Measurements from ENCODE around the gene PDK4.

The PDK4 gene

GRCh38 chr7:95550546-95550945 lies 45.8 kb downstream of the PDK4 start:
- Histone ChIP-seq H3K9me3 (ENCODE audit: insufficient read depth, low read length) (no peaks in the 10 kb centered on the region), H3K36me3 (replicated peaks; ENCODE audit: low read depth, low read length) (no peaks in the 10 kb centered on the region), H3K4me2 (ENCODE audit: low read length) (no peak overlapping the region), H3K4me1 (ENCODE audit: low read length) (peaks cover 9% of the 10 kb centered on the region), H3K79me2 (ENCODE audit: low read length) (no peaks in the 10 kb centered on the region), H3K9ac (ENCODE audit: low read length) (no peak overlapping the region), H4K20me1 (ENCODE audit: insufficient read depth, low read length) (no peaks in the 10 kb centered on the region), H3K27me3 (ENCODE audit: low read depth, low read length) (no peaks in the 10 kb centered on the region), H3K27ac (ENCODE audit: low read length) (no peak overlapping the region), H3K4me3 (ENCODE audit: low read length) (no peak overlapping the region), H2AFZ (ENCODE audit: low read depth, low read length) (no peak overlapping the region)
- TF ChIP-seq CTCF (IDR thresholded peaks at IDR 0.05; ENCODE audit: low read depth, low read length) (no peak), EZH2phosphoT487 (IDR thresholded peaks at IDR 0.05; ENCODE audit: low read depth) (no peak)

- H3K36me3 ChIP-seq (replicated peaks; ENCODE audit: low read depth, low read length) = no peaks in the 10 kb centered on the region
- no peak overlapping the region for H2AFZ ChIP-seq (ENCODE audit: low read depth, low read length)
- no peak overlapping the region for H3K27ac ChIP-seq (ENCODE audit: low read length)
- H3K79me2 ChIP-seq (ENCODE audit: low read length) = no peaks in the 10 kb centered on the region
- H3K27me3 ChIP-seq (ENCODE audit: low read depth, low read length) = no peaks in the 10 kb centered on the region
- H3K9me3 ChIP-seq (ENCODE audit: insufficient read depth, low read length) = no peaks in the 10 kb centered on the region
- no peaks in the 10 kb centered on the region for H4K20me1 ChIP-seq (ENCODE audit: insufficient read depth, low read length)
- no peak for TF ChIP-seq CTCF (IDR thresholded peaks at IDR 0.05; ENCODE audit: low read depth, low read length)
- no peak for TF ChIP-seq EZH2phosphoT487 (IDR thresholded peaks at IDR 0.05; ENCODE audit: low read depth)
- no peak overlapping the region for H3K9ac ChIP-seq (ENCODE audit: low read length)
- peaks cover 9% of the 10 kb centered on the region for H3K4me1 ChIP-seq (ENCODE audit: low read length)
- H3K4me3 ChIP-seq (ENCODE audit: low read length) = no peak overlapping the region
- no peak overlapping the region for H3K4me2 ChIP-seq (ENCODE audit: low read length)
Observed at GRCh38 chr7:95549818-95550529, 46.3 kb downstream of the PDK4 start.

- TF ChIP-seq EZH2phosphoT487 (IDR thresholded peaks at IDR 0.05; ENCODE audit: low read depth) (no peak), CTCF (IDR thresholded peaks at IDR 0.05; ENCODE audit: low read depth, low read length) (no peak)
- no peak overlapping the region for H2AFZ ChIP-seq (ENCODE audit: low read depth, low read length)
- H3K9ac ChIP-seq (ENCODE audit: low read length) = no peak overlapping the region
- no peak overlapping the region for H3K4me2 ChIP-seq (ENCODE audit: low read length)
- H3K79me2 ChIP-seq (ENCODE audit: low read length) = no peaks in the 10 kb centered on the region
- H3K4me1 ChIP-seq (ENCODE audit: low read length) = peaks cover 9% of the 10 kb centered on the region
- no peaks in the 10 kb centered on the region for H3K9me3 ChIP-seq (ENCODE audit: insufficient read depth, low read length)
- H4K20me1 ChIP-seq (ENCODE audit: insufficient read depth, low read length) = no peaks in the 10 kb centered on the region
- no peaks in the 10 kb centered on the region for H3K36me3 ChIP-seq (replicated peaks; ENCODE audit: low read depth, low read length)
- no peak overlapping the region for H3K4me3 ChIP-seq (ENCODE audit: low read length)
- no peak overlapping the region for H3K27ac ChIP-seq (ENCODE audit: low read length)
- no peaks in the 10 kb centered on the region for H3K27me3 ChIP-seq (ENCODE audit: low read depth, low read length)
Observed at GRCh38 chr7:95547361-95548348, 48.7 kb downstream of the PDK4 start.

GRCh38 chr7:95546647-95547046 lies 49.7 kb downstream of the PDK4 start:
- TF ChIP-seq EZH2phosphoT487 (IDR thresholded peaks at IDR 0.05; ENCODE audit: low read depth) (no peak), CTCF (IDR thresholded peaks at IDR 0.05; ENCODE audit: low read depth, low read length) (no peak)
- no peak overlapping the region for H3K27ac ChIP-seq (ENCODE audit: low read length)
- no peak overlapping the region for H2AFZ ChIP-seq (ENCODE audit: low read depth, low read length)
- no peak overlapping the region for H3K4me2 ChIP-seq (ENCODE audit: low read length)
- H4K20me1 ChIP-seq (ENCODE audit: insufficient read depth, low read length) = no peaks in the 10 kb centered on the region
- H3K4me1 ChIP-seq (ENCODE audit: low read length) = peaks cover 9% of the 10 kb centered on the region
- H3K79me2 ChIP-seq (ENCODE audit: low read length) = no peaks in the 10 kb centered on the region
- H3K9me3 ChIP-seq (ENCODE audit: insufficient read depth, low read length) = no peaks in the 10 kb centered on the region
- no peak overlapping the region for H3K9ac ChIP-seq (ENCODE audit: low read length)
- no peak overlapping the region for H3K4me3 ChIP-seq (ENCODE audit: low read length)
- H3K27me3 ChIP-seq (ENCODE audit: low read depth, low read length) = no peaks in the 10 kb centered on the region
- no peaks in the 10 kb centered on the region for H3K36me3 ChIP-seq (replicated peaks; ENCODE audit: low read depth, low read length)

All from OCI-LY3 (cell line).